HG03558 (cell line): ENCODE measurements around the gene MRPS7.
A peak's percentile ranks its signal among the peaks of the same experiment; 100 is the strongest.

Source experiments
- ATAC-seq: cut with Tn5 transposase; IDR thresholded peaks from one replicate; pipeline ENCODE4 v1.9.1; 2021; ENCODE audit warnings: moderate number of reproducible peaks; ENCODE audit not compliant: unreplicated experiment; ENCODE audit errors: extremely low read depth

Gene MRPS7

GRCh38 chr17:75261336-75262111 is at the start of gene MRPS7, which contains the start of gene GGA3:
MRPS7 (plus strand) TSS chr17:75261879; CDS start chr17:75261901, 22 bp downstream.
GGA3 (minus strand) TSS chr17:75261606; CDS start chr17:75261587, 19 bp downstream.
- peak; percentile 60 for ATAC-seq

DNA sequence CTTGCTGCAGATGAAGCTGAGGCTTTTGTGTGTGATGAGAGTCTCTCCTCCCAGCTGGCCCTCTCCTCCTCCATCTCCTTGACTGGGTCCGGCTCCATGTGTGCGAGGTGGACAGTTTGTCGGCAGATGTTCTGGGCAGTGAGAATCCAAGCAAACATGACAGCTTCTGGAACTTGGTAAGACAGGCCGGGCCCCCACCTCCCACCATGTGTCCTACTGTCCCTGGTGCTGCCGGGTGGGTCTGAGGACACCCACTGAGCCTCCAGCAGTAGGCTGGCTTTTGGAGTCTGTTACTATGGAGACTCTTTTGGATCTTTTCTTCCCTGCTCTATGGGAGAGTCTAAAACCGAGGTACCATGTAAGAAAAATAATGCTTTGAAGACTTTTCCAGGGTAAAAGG is 43.5 kb upstream of the MRPS7 start:
- no peak for ATAC-seq

GRCh38 chr17:75219815-75220214 is 41.9 kb upstream of the MRPS7 start:
- no peak for ATAC-seq

- no peak for ATAC-seq
Measured at GRCh38 chr17:75225016-75225415, 36.7 kb upstream of the MRPS7 start.

DNA sequence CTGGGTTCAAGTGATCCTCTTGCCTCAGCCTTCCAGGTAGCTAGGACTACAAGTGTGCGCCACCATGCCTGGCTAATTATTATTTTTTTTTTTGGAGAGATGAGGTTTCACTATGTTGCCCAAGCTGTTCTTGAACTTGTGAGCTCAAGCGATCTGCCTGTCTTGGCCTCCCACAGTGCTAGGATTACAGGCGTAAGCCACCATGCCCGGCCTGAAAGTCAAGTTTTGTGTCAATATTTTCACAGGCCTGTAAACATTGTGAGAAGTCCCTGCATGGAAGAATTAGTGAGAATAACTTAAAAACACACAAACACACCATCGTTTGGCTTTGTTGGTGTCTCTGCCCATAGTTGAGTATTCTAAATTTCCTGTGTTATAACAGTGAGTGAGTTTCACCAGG is 34.0 kb upstream of the MRPS7 start:
- no peak for ATAC-seq

DNA sequence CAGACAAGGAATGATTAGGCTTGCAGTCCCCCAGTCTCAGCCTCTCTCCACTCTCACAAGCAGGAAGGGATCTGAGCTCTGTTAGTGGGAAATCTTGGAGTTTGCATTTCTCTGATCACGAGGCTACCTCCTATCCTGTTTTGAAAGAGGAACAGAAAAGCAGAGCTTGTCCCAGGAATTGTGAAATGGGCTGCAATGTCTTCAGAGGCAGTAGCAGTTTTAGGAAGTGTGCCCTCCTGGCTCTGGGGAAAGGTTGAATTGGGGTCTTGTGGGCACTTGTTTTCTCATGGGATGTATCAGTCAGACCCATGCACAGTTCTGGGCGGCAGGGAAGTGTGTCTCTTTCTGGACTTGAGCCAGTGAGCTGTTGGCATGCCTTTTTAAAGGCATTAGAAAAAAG is 33.4 kb upstream of the MRPS7 start:
- no peak for ATAC-seq

- no peak for ATAC-seq
Measured at GRCh38 chr17:75228847-75229246, 32.8 kb upstream of the MRPS7 start.

GRCh38 chr17:75231071-75231470 is 30.6 kb upstream of the MRPS7 start:
- no peak for ATAC-seq

GRCh38 chr17:75231741-75232464 is 29.8 kb upstream of the MRPS7 start:
- ATAC-seq = no peak

DNA sequence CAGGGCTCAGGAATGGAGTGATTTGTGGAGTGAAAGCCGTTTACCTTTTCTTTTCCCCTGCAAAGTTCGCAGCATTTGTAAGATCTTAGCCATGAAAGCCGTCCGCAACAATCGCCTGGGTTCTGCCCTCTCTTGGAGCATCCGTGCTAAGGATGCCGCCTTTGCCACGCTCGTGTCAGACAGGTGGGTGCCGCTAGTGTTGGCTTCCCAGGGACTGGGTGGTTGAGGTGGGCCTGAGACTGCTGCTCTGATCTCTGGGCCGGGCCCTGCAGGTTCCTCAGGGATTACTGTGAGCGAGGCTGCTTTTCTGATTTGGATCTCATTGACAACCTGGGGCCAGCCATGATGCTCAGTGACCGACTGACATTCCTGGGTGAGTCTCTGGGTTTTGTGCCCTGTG is 28.9 kb upstream of the MRPS7 start:
- ATAC-seq = no peak

DNA sequence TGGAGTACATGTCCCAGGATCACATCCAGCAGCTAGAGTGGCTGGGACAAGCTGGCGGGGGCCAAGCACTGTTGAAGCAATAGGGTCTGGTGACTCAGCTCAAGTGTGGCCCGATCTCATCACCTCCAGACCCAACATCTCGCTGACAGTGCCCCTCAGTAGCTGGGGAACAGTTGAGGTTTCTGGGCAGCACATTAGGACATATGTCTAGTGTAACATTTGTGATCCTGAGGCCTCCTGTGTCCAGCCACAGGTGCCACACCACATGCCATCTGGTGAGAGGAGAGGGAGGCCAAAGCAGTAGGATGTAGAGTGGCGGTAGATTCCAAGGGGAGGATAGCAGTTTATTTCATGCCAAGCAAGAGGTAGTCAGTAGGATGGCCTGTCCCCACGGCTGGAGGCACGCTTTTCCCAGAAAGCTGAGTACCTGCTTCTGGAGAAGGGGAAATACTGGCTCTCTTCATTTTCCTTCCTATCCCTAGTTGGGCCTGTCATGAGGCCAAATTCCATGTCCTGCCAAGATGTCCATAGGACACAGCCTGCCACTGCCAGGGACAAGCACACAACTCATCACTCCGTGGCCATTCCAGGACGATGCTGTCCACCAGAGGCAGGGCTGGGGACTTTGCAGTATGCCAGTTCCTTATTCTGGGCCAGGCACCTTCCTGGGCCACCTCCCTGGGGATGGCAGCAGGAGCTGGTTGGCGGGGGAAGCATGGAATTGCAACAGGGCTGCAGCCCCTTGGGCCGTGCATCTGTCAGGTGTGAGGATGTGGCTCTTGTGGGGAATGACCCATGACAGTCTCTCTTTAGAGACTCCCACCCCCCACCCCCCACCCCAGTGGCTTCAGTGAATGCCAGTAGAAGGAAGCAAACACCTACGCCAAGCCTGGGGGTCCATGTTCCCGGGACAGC is 24.3 kb upstream of the MRPS7 start:
- no peak for ATAC-seq

- no peak for ATAC-seq
Measured at GRCh38 chr17:75238020-75238580, 23.6 kb upstream of the MRPS7 start.

DNA sequence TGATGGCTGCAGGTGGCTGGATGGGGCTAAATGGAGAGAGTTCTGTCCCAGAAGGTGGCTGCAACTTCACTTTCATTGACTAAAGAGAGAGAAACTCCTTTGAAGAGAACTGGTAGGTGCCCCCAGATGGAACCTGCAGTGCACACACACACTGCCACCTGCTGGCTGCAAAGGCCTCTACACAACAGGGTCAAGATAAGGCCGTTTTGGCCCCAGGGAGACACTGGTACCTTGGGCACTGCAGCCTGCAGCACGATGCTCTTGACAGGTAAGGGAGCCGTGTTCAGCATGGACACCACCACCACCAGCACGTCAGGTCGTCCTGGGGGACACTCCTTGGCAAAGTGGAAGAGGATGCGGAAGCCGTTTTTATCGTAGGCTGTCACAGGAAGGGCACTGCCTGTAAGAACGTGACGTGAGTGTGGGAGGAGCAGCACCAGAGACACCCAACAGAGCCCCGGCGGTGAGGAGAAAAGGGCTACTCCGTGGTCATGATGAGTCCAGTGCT is 22.9 kb upstream of the MRPS7 start:
- ATAC-seq = no peak

DNA sequence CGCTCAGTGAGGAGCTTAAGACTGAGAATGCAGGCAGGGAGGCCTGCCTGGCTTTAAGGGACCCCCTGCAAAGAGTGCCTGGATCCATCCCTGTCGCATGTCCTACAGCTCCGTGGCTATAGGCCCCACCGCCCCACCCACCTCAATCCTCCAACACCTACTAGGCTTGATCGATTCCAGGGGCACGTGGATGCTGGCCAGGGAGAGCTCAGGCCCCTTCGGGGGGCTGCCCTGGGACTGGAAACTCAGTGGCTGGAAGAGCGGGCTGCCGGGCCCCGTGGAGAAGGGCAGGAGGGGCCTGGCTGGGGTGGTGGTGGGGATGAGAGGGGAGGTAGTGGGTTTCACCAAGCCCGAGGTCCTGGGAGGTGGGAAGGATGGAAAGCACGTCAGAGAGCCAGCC is 22.5 kb upstream of the MRPS7 start:
- no peak for ATAC-seq

DNA sequence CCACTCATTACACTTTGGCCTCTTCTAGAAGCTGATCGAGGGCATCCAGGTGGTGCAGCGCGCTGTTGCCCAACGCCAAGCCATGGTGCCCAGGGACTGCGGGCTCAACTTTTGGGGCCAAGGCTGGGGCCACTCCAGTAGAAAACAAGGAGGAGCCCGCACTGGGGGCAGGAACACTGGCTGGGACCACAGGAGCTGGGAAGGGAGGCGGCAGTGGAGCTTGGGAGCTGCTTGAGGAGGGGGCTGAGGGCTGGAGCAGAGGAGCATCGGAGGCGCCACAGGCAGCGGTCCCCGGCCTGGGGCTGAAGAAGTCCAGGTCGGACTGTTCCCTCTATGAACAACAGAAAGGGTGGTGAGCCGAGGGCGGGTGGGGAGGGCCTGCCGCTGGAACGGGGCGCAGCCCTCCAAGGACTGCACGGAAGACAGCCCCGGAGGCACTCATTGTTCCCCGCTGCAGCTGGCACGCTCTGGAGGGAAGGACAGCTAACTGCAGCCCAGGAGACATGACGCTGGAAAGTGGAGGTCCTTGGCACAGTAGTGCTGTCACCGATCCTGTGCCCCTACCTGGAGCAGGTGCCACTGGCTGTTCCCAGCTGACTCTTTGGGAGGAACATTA is 21.8 kb upstream of the MRPS7 start:
- ATAC-seq = no peak

GRCh38 chr17:75240394-75241142 is 21.1 kb upstream of the MRPS7 start:
- ATAC-seq = no peak

GRCh38 chr17:75241143-75241430 is 20.6 kb upstream of the MRPS7 start:
- no peak for ATAC-seq

DNA sequence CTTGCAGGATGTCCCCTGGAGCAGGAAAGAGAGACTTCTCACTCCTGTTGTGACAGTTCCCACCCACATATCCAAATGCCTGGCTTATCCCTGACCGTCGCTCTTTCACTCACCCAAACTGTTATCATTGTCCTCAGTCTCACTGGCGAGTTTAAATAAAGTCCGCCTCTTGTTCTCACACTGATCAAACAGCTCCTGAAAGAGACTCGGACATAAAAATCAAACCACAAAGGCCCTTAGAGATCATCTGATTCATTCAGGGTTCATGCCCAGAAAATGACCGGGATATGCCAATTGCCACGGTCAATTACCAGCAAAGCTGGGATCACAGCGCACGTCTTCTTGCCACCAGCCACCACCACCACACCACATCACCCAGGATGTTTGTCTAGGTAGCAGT is 20.2 kb upstream of the MRPS7 start:
- no peak for ATAC-seq

- ATAC-seq = no peak
Measured at GRCh38 chr17:75241996-75242460, 19.7 kb upstream of the MRPS7 start.
